Upper lobe of left lung (tissue), 6 donors: ENCODE data around the gene SHE. TPM values are rescaled to one million over a fixed set of nuclear protein-coding genes. Genes with fewer than 3 reads are reported as not detected.
A peak's percentile ranks its signal among the peaks of the same experiment; 100 is the strongest.

Source experiments
- ATAC-seq, 2 donors: fragments of 200-7000 bp; cut with Tn5 transposase; one replicate each; pipeline ENCODE4 v1.9.1; 2022; ENCODE audit warnings: mild to moderate bottlenecking in 2 of 2, moderate library complexity in 2 of 2; ENCODE audit not compliant: low FRiP score in 2 of 2
- DNase-seq, 2 donors: peaks; one replicate each; pipeline ENCODE4 v3.0.0-alpha.2; 2019 to 2020
- H3K27ac ChIP-seq, 4 donors: fragments of 200-600 bp; sonication (generic); one replicate each; pipeline ENCODE4 v1.5.1; 2016 to 2019
- H3K27me3 ChIP-seq, 4 donors: fragments of 200-600 bp; sonication (generic); one replicate each; pipeline ENCODE4 v1.5.1; 2017 to 2019
- H3K36me3 ChIP-seq, 4 donors: fragments of 200-600 bp; sonication (generic); one replicate each; pipeline ENCODE4 v1.5.1; 2016 to 2019
- H3K4me1 ChIP-seq, 4 donors: fragments of 200-600 bp; sonication (generic); one replicate each; pipeline ENCODE4 v1.5.1; 2018 to 2019
- H3K4me3 ChIP-seq, 4 donors: fragments of 200-600 bp; sonication (generic); one replicate each; pipeline ENCODE4 v1.5.1; 2017 to 2019; ENCODE audit warnings: mild to moderate bottlenecking in 2 of 4, moderate library complexity in 1 of 4
- H3K9me3 ChIP-seq, 4 donors: fragments of 200-600 bp; sonication (generic); one replicate each; pipeline ENCODE4 v1.5.1; 2018 to 2019
- CTCF ChIP-seq, 6 experiments: fragments of 450-650 bp in 4 of 6; fragments of 200-600 bp in 2 of 6; sonication (generic) in 2 of 6; IDR thresholded peaks; one replicate each; pipeline ENCODE4 v1.5.1; 2016 to 2019; ENCODE audit warnings: antibody characterized with exemption in 6 of 6
- EP300 ChIP-seq, 4 donors: sonication (generic); formaldehyde crosslinking; IDR thresholded peaks; one replicate each; pipeline ENCODE4 v1.5.1; 2017; ENCODE audit warnings: antibody characterized with exemption in 4 of 4, control low read depth in 2 of 4
- POLR2A ChIP-seq, 4 donors: fragments of 450-650 bp; IDR thresholded peaks; one replicate each; pipeline ENCODE4 v1.5.1; 2016 to 2017; ENCODE audit warnings: antibody characterized with exemption in 4 of 4, mild to moderate bottlenecking in 2 of 4
- POLR2AphosphoS5 ChIP-seq, 2 donors: sonication (generic); formaldehyde crosslinking; IDR thresholded peaks; one replicate each; pipeline ENCODE4 v1.5.1; 2017; ENCODE audit warnings: antibody characterized with exemption in 2 of 2
- WGBS, 2 donors: methylation state at CpG; one replicate each; pipeline ENCODE4 v1.1.5; 2017 to 2018; 5-methylcytosine and 5-hydroxymethylcytosine counted together
- total RNA-seq, 6 donors: library from RNA; depleted of rRNA in 4 of 6; stranded (reverse); fragments of >200 nt in 4 of 6; gene quantifications; one replicate each; pipeline versions ENCODE4 v1.1.0 to v1.2.1, GENCODE V29; 2016 to 2021
- donor health status: DM: no; HTN: no; CAD: no; lungs with moderate emphysema.
- donor health status: DM: no; HTN: yes; CAD: no; lungs with severe emphysema.

The SHE gene
- total RNA-seq, 6 donors from 2014 or later, result 25.8 to 55.4 (median 29.5) TPM

- Histone ChIP-seq H3K27me3 (peaks cover 0 to 17% (median 8%) of the 10 kb centered on the region in 4 donors), H3K27ac (peak overlapping the region; percentile 77 to 86 (median 84)), H3K9me3 (peaks cover 0 to 5% (median 2%) of the 10 kb centered on the region in 4 donors), H3K4me3 (peak overlapping the region; percentile 41 to 60 (median 58)), H3K4me1 (peaks cover 20 to 50% (median 41%) of the 10 kb centered on the region in 4 donors), H3K36me3 (peaks cover 0 to 5% (median 0%) of the 10 kb centered on the region in 4 donors)
- WGBS, 2 donors, result 9 to 13% methylated on average over 10 to 12 of the region's 54 CpGs
- no peak for TF ChIP-seq POLR2AphosphoS5 (IDR thresholded peaks at IDR 0.05)
- peak in 2 of 4 donors; percentile 33 to 64 for TF ChIP-seq POLR2A (IDR thresholded peaks at IDR 0.05)
- TF ChIP-seq CTCF (IDR thresholded peaks at IDR 0.05), result no peak
- ATAC-seq, result peak; percentile 62 to 92
- DNase-seq, result peak; percentile 58 to 95
Measured at GRCh38 chr1:154501423-154502065, 668 bp downstream of the SHE start.

GRCh38 chr1:154500533-154500932 lies 1.7 kb downstream of the SHE start:
- H3K4me1 ChIP-seq, result peaks cover 30 to 59% (median 50%) of the 10 kb centered on the region in 4 donors
- DNase-seq (no peak), ATAC-seq (no peak)
- WGBS, 2 donors, result 56 to 70% methylated on average over 8 of the region's 8 CpGs
- TF ChIP-seq POLR2A (IDR thresholded peaks at IDR 0.05), result no peak
- H3K27me3 ChIP-seq, result peaks cover 0 to 17% (median 8%) of the 10 kb centered on the region in 4 donors
- peaks cover 0 to 5% (median 0%) of the 10 kb centered on the region in 4 donors for H3K36me3 ChIP-seq
- H3K9me3 ChIP-seq, result peaks cover 0 to 4% (median 0%) of the 10 kb centered on the region in 4 donors
- peak overlapping the region in 3 of 4 donors; percentile 57 to 60 (median 58) for H3K4me3 ChIP-seq
- peak overlapping the region; percentile 77 to 86 (median 84) for H3K27ac ChIP-seq

GRCh38 chr1:154499446-154499845 lies 2.8 kb downstream of the SHE start:
- TF ChIP-seq POLR2A (IDR thresholded peaks at IDR 0.05), result no peak
- TF ChIP-seq CTCF (IDR thresholded peaks at IDR 0.05), result no peak
- TF ChIP-seq POLR2AphosphoS5 (IDR thresholded peaks at IDR 0.05), result no peak
- TF ChIP-seq EP300 (IDR thresholded peaks at IDR 0.05), result no peak
- 67 to 68% methylated on average over 1 of the region's 1 CpG for WGBS, 2 donors
- Histone ChIP-seq H3K27ac (peak overlapping the region in 3 of 4 donors; percentile 77 to 84 (median 84)), H3K4me1 (peaks cover 33 to 66% (median 57%) of the 10 kb centered on the region in 4 donors), H3K4me3 (peak overlapping the region in 3 of 4 donors; percentile 57 to 60 (median 58)), H3K27me3 (peaks cover 0 to 17% (median 8%) of the 10 kb centered on the region in 4 donors), H3K36me3 (peaks cover 0 to 5% (median 0%) of the 10 kb centered on the region in 4 donors), H3K9me3 (peaks cover 0 to 4% (median 0%) of the 10 kb centered on the region in 4 donors)
- ATAC-seq (no peak), DNase-seq (no peak)

- TF ChIP-seq CTCF (IDR thresholded peaks at IDR 0.05), result no peak
- TF ChIP-seq POLR2A (IDR thresholded peaks at IDR 0.05), result peak in 1 of 4 donors; percentile 31
- TF ChIP-seq EP300 (IDR thresholded peaks at IDR 0.05), result peak in 2 of 4 donors; percentile 78 to 88
- TF ChIP-seq POLR2AphosphoS5 (IDR thresholded peaks at IDR 0.05), result peak; percentile 64 to 87
- Histone ChIP-seq H3K9me3 (no peaks in the 10 kb centered on the region), H3K36me3 (peaks cover 0 to 7% (median 0%) of the 10 kb centered on the region in 4 donors), H3K4me3 (no peak overlapping the region), H3K4me1 (peaks cover 50 to 76% (median 68%) of the 10 kb centered on the region in 4 donors), H3K27me3 (peaks cover 0 to 9% (median under 1%) of the 10 kb centered on the region in 4 donors), H3K27ac (peak overlapping the region; percentile 18 to 74 (median 58))
- WGBS, 2 donors, result 22 to 28% methylated on average over 5 of the region's 5 CpGs
- ATAC-seq, result peak in 1 of 2 donors; percentile 78
- DNase-seq, result peak in 1 of 2 donors; percentile 69
Measured at GRCh38 chr1:154497026-154497806, 5.0 kb downstream of the SHE start.

- peaks cover 55 to 77% (median 70%) of the 10 kb centered on the region in 4 donors for H3K4me1 ChIP-seq
- no peak overlapping the region for H3K4me3 ChIP-seq
- H3K36me3 ChIP-seq, result peaks cover 0 to 11% (median 0%) of the 10 kb centered on the region in 4 donors
- ATAC-seq (no peak), DNase-seq (peak in 1 of 2 donors; percentile 50)
- H3K27me3 ChIP-seq, result peaks cover 0 to under 1% (median 0%) of the 10 kb centered on the region in 4 donors
- TF ChIP-seq POLR2AphosphoS5 (IDR thresholded peaks at IDR 0.05), result peak in 1 of 2 donors; percentile 10
- TF ChIP-seq CTCF (IDR thresholded peaks at IDR 0.05), result no peak
- peak overlapping the region; percentile 18 to 84 (median 56) for H3K27ac ChIP-seq
- H3K9me3 ChIP-seq, result no peaks in the 10 kb centered on the region
- 41 to 56% methylated on average over 5 of the region's 5 CpGs for WGBS, 2 donors
Measured at GRCh38 chr1:154496383-154496782, 5.8 kb downstream of the SHE start.
